ENCODE data around the gene SH3TC1. TPM values are rescaled to one million over a fixed set of nuclear protein-coding genes. Genes with fewer than 3 reads are reported as not detected.

The SH3TC1 gene
- total and polyA plus RNA-seq, 9 donors, result 6.8 to 21.3 (median 9.8) TPM

DNA sequence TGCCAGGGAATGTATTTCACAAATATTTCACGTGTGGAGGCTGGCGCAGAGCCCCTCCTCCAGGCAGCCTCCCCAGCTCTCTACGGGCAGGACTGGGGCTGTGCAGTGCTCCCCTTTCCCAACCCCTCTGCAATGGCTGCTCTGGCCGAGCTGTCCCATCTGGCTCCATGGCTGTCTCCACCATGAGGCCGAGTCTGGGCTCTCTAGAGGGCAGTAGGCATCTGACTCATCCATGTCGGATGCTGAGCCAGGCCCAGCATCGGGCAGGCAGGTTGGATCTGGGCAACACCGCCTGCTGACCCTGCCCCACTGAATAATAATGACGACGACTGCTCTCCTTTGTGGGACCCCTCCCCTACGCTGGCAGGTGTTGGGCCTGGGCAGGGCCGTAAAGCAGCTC lies 11.0 kb upstream of the SH3TC1 start:
- no peaks in the 10 kb centered on the region for H3K9me3 ChIP-seq (replicated peaks; ENCODE audit: control insufficient read depth, low read depth, low read length)
- H3K27ac ChIP-seq (ENCODE audit: low read length), result no peak overlapping the region
- WGBS (ENCODE audit: insufficient coverage), result 72% methylated on average over 12 of the region's 12 CpGs
- H3K36me3 ChIP-seq (ENCODE audit: control insufficient read depth, insufficient read depth, low read length), result no peaks in the 10 kb centered on the region
- peaks cover 56% of the 10 kb centered on the region for H3K4me1 ChIP-seq (ENCODE audit: control insufficient read depth, insufficient read depth, low read length)
- H3K4me3 ChIP-seq (ENCODE audit: low read length), result no peak overlapping the region
- peaks cover 4% of the 10 kb centered on the region for H3K27me3 ChIP-seq (ENCODE audit: control insufficient read depth, insufficient read depth, low read length)
- no peak for DNase-seq

- H3K36me3 ChIP-seq (ENCODE audit: control insufficient read depth, insufficient read depth, low read length), result no peaks in the 10 kb centered on the region
- no peak for DNase-seq
- no peaks in the 10 kb centered on the region for H3K9me3 ChIP-seq (replicated peaks; ENCODE audit: control insufficient read depth, low read depth, low read length)
- WGBS (ENCODE audit: insufficient coverage), result 68% methylated on average over 19 of the region's 29 CpGs
- peaks cover 12% of the 10 kb centered on the region for H3K27me3 ChIP-seq (ENCODE audit: control insufficient read depth, insufficient read depth, low read length)
- H3K4me1 ChIP-seq (ENCODE audit: control insufficient read depth, insufficient read depth, low read length), result peaks cover 53% of the 10 kb centered on the region
- H3K4me3 ChIP-seq (ENCODE audit: low read length), result no peak overlapping the region
- no peak overlapping the region for H3K27ac ChIP-seq (ENCODE audit: low read length)
Observed at GRCh38 chr4:8188743-8189550, 10.1 kb upstream of the SH3TC1 start.

DNA sequence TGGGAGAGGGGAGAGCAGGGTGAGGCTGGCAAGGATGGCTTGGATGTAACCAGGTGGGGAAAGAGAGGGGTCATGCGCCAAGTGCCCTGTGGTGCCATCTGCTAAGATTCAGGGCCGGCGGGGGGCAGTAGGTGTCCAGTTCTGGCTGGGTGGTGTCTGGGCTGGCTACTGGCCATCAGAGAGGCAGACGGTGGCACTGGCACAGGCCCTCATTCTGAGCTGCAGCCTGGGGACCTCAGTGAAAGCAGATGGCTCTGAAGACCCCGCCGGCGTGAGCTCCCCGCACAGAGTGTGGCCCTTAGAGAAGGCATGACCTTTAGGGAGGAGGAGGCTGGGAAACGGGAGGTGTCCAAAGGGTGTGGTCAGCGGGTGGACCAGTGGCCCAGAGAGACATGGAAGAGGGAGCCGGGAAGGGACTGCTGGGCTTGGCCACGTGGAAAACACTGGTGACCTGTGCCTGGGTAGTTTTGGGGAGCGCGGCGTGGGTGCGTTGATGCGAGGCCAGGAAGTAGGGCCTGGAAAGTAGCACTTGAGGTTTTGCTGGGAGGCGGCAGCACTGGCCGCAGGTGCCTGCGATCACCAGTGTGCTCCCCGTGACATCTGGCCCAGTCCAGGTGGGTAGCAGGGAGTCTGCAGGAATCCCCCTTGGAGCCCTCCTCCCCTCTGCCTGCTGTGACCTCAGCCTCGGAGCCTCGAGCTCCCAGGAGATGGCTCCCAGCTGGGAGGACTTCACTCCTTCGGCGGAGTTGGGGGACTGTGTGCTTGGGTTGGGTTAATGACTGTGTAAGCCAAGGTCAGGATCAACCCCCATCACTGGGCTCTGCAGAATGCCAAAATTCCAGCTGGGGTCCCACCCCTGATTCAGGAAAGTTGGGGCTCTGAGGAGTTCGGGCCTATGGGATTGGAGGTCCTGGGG lies 9.3 kb upstream of the SH3TC1 start:
- Histone ChIP-seq H3K27ac (ENCODE audit: low read length) (no peak overlapping the region), H3K4me3 (ENCODE audit: low read length) (no peak overlapping the region), H3K9me3 (replicated peaks; ENCODE audit: control insufficient read depth, low read depth, low read length) (no peaks in the 10 kb centered on the region), H3K27me3 (ENCODE audit: control insufficient read depth, insufficient read depth, low read length) (peaks cover 12% of the 10 kb centered on the region), H3K4me1 (ENCODE audit: control insufficient read depth, insufficient read depth, low read length) (peaks cover 56% of the 10 kb centered on the region), H3K36me3 (ENCODE audit: control insufficient read depth, insufficient read depth, low read length) (no peaks in the 10 kb centered on the region)
- 78% methylated on average over 23 of the region's 26 CpGs for WGBS (ENCODE audit: insufficient coverage)
- DNase-seq, result no peak

DNA sequence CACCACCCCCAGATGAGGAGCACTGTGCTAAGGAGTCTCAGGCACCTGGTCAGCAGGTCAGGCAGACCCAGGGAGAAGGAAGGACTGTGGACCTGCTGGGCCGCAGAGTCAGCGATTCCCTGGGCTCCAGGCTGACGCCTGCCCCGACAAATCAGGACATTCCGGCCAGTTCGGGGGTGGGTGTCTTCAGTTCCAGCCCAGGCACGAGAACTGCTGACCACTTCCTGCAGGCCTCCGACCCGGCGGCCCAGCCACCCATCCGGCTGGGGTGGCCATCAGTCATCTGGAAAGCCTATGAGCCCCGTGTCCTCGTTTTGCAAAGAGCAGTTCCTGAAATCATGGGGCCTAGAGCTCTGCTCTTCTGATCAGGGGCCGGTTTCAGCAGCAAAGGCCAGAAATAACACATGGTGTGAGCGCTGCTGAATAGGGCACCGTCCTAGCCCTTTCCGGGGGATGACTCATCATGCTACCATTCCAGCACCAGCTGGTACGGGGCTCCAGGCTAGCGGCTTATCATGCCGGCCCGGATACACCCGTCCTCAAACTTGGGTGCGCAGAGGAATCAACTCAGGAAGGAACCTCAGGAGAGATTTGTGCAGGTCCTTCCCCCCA lies 7.8 kb upstream of the SH3TC1 start:
- H3K4me1 ChIP-seq (ENCODE audit: control insufficient read depth, insufficient read depth, low read length), result peaks cover 59% of the 10 kb centered on the region
- peaks cover 8% of the 10 kb centered on the region for H3K27me3 ChIP-seq (ENCODE audit: control insufficient read depth, insufficient read depth, low read length)
- peak overlapping the region; percentile 82 for H3K27ac ChIP-seq (ENCODE audit: low read length)
- WGBS (ENCODE audit: insufficient coverage), result 53% methylated on average over 19 of the region's 23 CpGs
- no peaks in the 10 kb centered on the region for H3K9me3 ChIP-seq (replicated peaks; ENCODE audit: control insufficient read depth, low read depth, low read length)
- peak; percentile 83 for DNase-seq
- H3K36me3 ChIP-seq (ENCODE audit: control insufficient read depth, insufficient read depth, low read length), result no peaks in the 10 kb centered on the region
- no peak overlapping the region for H3K4me3 ChIP-seq (ENCODE audit: low read length)

DNA sequence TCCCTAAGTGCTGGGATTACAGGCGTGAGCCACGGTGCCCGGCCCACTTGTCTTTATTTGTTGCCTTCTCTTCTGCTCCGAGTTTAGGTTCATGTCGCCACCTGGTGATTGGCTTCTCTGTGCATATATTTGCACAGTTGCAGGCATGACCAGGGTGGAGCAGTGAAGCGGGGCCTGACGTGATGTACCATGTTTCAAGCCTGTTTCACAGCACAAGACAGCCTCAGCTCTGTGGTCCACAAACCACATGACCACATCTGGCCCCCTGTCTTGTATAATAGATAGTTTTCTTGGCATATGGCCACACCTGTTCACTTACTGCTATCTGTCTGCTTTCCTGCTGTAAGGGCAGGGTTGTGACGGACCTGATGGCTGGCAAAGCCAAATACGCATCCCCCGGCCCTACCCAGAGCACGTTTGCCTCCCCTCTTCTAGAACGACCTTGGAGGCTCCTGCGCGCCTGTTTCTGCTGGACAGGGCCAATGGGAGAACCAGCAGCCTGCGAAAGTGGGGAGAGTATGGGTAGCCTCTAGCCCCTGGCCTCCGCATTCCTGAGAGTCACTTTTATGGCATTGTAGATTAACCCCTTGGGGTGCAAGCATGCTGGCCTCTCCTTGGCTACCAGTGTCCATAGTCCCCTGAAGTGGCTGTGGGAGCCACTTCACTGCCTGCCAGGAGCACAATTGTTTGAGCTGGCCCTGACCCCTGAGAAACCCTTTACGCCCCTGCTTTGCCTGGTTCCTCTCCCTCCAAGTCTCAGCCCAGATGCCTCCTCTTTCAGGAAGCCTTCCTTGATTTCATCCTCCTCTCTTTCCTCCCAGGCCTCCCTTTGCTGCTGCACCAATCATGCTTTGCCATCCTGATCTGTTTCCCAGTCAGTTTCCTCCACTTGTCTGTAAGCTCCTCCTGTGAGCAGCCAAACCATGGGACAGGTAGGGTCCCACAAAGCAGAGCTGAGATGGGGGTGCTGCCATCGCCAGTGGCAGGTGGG lies 6.0 kb upstream of the SH3TC1 start:
- DNase-seq, result peak; percentile 73
- H3K4me3 ChIP-seq (ENCODE audit: low read length), result no peak overlapping the region
- 80% methylated on average over 7 of the region's 18 CpGs for WGBS (ENCODE audit: insufficient coverage)
- H3K4me1 ChIP-seq (ENCODE audit: control insufficient read depth, insufficient read depth, low read length), result peaks cover 69% of the 10 kb centered on the region
- no peak overlapping the region for H3K27ac ChIP-seq (ENCODE audit: low read length)
- no peaks in the 10 kb centered on the region for H3K9me3 ChIP-seq (replicated peaks; ENCODE audit: control insufficient read depth, low read depth, low read length)
- peaks cover 8% of the 10 kb centered on the region for H3K27me3 ChIP-seq (ENCODE audit: control insufficient read depth, insufficient read depth, low read length)
- H3K36me3 ChIP-seq (ENCODE audit: control insufficient read depth, insufficient read depth, low read length), result no peaks in the 10 kb centered on the region

- Histone ChIP-seq H3K4me1 (ENCODE audit: control insufficient read depth, insufficient read depth, low read length) (peaks cover 71% of the 10 kb centered on the region), H3K4me3 (ENCODE audit: low read length) (no peak overlapping the region), H3K9me3 (replicated peaks; ENCODE audit: control insufficient read depth, low read depth, low read length) (no peaks in the 10 kb centered on the region), H3K27me3 (ENCODE audit: control insufficient read depth, insufficient read depth, low read length) (peaks cover 8% of the 10 kb centered on the region), H3K36me3 (ENCODE audit: control insufficient read depth, insufficient read depth, low read length) (no peaks in the 10 kb centered on the region), H3K27ac (ENCODE audit: low read length) (peak overlapping the region; percentile 82)
- 68% methylated on average over 12 of the region's 19 CpGs for WGBS (ENCODE audit: insufficient coverage)
- no peak for DNase-seq
Observed at GRCh38 chr4:8194306-8195242, 4.5 kb upstream of the SH3TC1 start.

GRCh38 chr4:8195431-8195830 lies 3.7 kb upstream of the SH3TC1 start:
- Histone ChIP-seq H3K36me3 (ENCODE audit: control insufficient read depth, insufficient read depth, low read length) (no peaks in the 10 kb centered on the region), H3K27me3 (ENCODE audit: control insufficient read depth, insufficient read depth, low read length) (peaks cover 8% of the 10 kb centered on the region), H3K4me3 (ENCODE audit: low read length) (no peak overlapping the region), H3K27ac (ENCODE audit: low read length) (peak overlapping the region; percentile 82), H3K9me3 (replicated peaks; ENCODE audit: control insufficient read depth, low read depth, low read length) (no peaks in the 10 kb centered on the region), H3K4me1 (ENCODE audit: control insufficient read depth, insufficient read depth, low read length) (peaks cover 71% of the 10 kb centered on the region)
- peak; percentile 46 for DNase-seq
- 26% methylated on average over 6 of the region's 7 CpGs for WGBS (ENCODE audit: insufficient coverage)

- H3K36me3 ChIP-seq (ENCODE audit: control insufficient read depth, insufficient read depth, low read length), result no peaks in the 10 kb centered on the region
- no peak for DNase-seq
- H3K4me1 ChIP-seq (ENCODE audit: control insufficient read depth, insufficient read depth, low read length), result peaks cover 73% of the 10 kb centered on the region
- peaks cover 8% of the 10 kb centered on the region for H3K27me3 ChIP-seq (ENCODE audit: control insufficient read depth, insufficient read depth, low read length)
- H3K27ac ChIP-seq (ENCODE audit: low read length), result peak overlapping the region; percentile 82
- no peak overlapping the region for H3K4me3 ChIP-seq (ENCODE audit: low read length)
- no peaks in the 10 kb centered on the region for H3K9me3 ChIP-seq (replicated peaks; ENCODE audit: control insufficient read depth, low read depth, low read length)
- WGBS (ENCODE audit: insufficient coverage), result 80% methylated on average over 15 of the region's 20 CpGs
Observed at GRCh38 chr4:8195841-8196458, 3.1 kb upstream of the SH3TC1 start.

Data from muscle of leg (tissue), 11 donors.